Naive B cell (primary cell): ENCODE data around the gene RNF187. TPM values are rescaled to one million over a fixed set of nuclear protein-coding genes. Genes with fewer than 3 reads are reported as not detected.
A peak's percentile ranks its signal among the peaks of the same experiment; 100 is the strongest.

Source experiments
- ATAC-seq, 2 donors: fragments of 150-1000 bp; cut with Tn5 transposase; 2 replicates each; pipeline ENCODE4 v1.10.0; 2021; ENCODE audit warnings: low read depth in 2 of 2, mild to moderate bottlenecking in 2 of 2, moderate library complexity in 2 of 2
- DNase-seq: peaks from one replicate; pipeline ENCODE4 v3.0.0; 2022
- H3K27ac Mint-ChIP-seq, 6 donors: one replicate each; pipeline ENCODE4 v1.8.0; 2020 to 2022; ENCODE audit warnings: mild to moderate bottlenecking in 6 of 6, mixed read lengths in 6 of 6, moderate library complexity in 5 of 6, inconsistent platforms in 2 of 6
- H3K27me3 Mint-ChIP-seq, 3 donors: one replicate each; pipeline ENCODE4 v1.8.0; 2021 to 2022; ENCODE audit warnings: mixed read lengths in 3 of 3, mild to moderate bottlenecking in 1 of 3
- H3K36me3 Mint-ChIP-seq, 2 donors: one replicate each; pipeline ENCODE4 v1.8.0; 2020 to 2022; ENCODE audit warnings: mixed read lengths in 2 of 2, inconsistent platforms in 1 of 2, mild to moderate bottlenecking in 1 of 2
- H3K4me1 Mint-ChIP-seq, 3 donors: one replicate each; pipeline ENCODE4 v1.8.0; 2020 to 2022; ENCODE audit warnings: mixed read lengths in 3 of 3, inconsistent platforms in 1 of 3, mild to moderate bottlenecking in 1 of 3, moderate library complexity in 1 of 3
- H3K4me3 Mint-ChIP-seq, 8 donors: one replicate each; pipeline ENCODE4 v1.8.0; 2020 to 2022; ENCODE audit warnings: mild to moderate bottlenecking in 8 of 8, mixed read lengths in 8 of 8, moderate library complexity in 8 of 8, inconsistent platforms in 2 of 8
- H3K9me3 Mint-ChIP-seq, 7 donors: one replicate each; pipeline ENCODE4 v1.8.0; 2020 to 2022; ENCODE audit warnings: mixed read lengths in 7 of 7, mild to moderate bottlenecking in 5 of 7, inconsistent platforms in 2 of 7, moderate library complexity in 1 of 7
- polyA plus RNA-seq, 6 donors: library from polyadenylated mRNA; unstranded; fragments of 300-500 nt; fragmentation: Illumina TruSeq; gene quantifications; one replicate each; pipeline ENCODE4 v1.2.3, GENCODE V29; 2021; ENCODE audit warnings: low read depth in 6 of 6

The RNF187 gene
- polyA plus RNA-seq, 6 donors from 2014 or later, result 18.1 to 50.1 (median 28.3) TPM

GRCh38 chr1:228510803-228511413 lies 23.7 kb downstream of the RNF187 start:
- Mint-ChIP-seq H3K36me3 (no peaks in the 10 kb centered on the region), H3K27ac (peak overlapping the region in 2 of 6 donors; percentile 22 to 53), H3K4me1 (no peaks in the 10 kb centered on the region), H3K27me3 (peaks cover 15 to 47% (median 25%) of the 10 kb centered on the region in 3 donors), H3K4me3 (no peak overlapping the region), H3K9me3 (no peaks in the 10 kb centered on the region)
- ATAC-seq, result no peak
- DNase-seq, result no peak

- ATAC-seq (no peak), DNase-seq (no peak)
- no peak overlapping the region for H3K27ac Mint-ChIP-seq
- no peaks in the 10 kb centered on the region for H3K36me3 Mint-ChIP-seq
- H3K4me1 Mint-ChIP-seq, result no peaks in the 10 kb centered on the region
- H3K4me3 Mint-ChIP-seq, result no peak overlapping the region
- no peaks in the 10 kb centered on the region for H3K9me3 Mint-ChIP-seq
- H3K27me3 Mint-ChIP-seq, result peaks cover 22 to 54% (median 32%) of the 10 kb centered on the region in 3 donors
Observed at GRCh38 chr1:228511546-228512445, 24.6 kb downstream of the RNF187 start.

- no peaks in the 10 kb centered on the region for H3K36me3 Mint-ChIP-seq
- no peak overlapping the region for H3K27ac Mint-ChIP-seq
- DNase-seq (no peak), ATAC-seq (no peak)
- H3K27me3 Mint-ChIP-seq, result peaks cover 32 to 58% (median 42%) of the 10 kb centered on the region in 3 donors
- no peaks in the 10 kb centered on the region for H3K9me3 Mint-ChIP-seq
- no peak overlapping the region for H3K4me3 Mint-ChIP-seq
- no peaks in the 10 kb centered on the region for H3K4me1 Mint-ChIP-seq
Observed at GRCh38 chr1:228512781-228513198, 25.6 kb downstream of the RNF187 start.

- Mint-ChIP-seq H3K36me3 (no peaks in the 10 kb centered on the region), H3K27ac (no peak overlapping the region), H3K9me3 (no peaks in the 10 kb centered on the region), H3K27me3 (peaks cover 38 to 59% (median 48%) of the 10 kb centered on the region in 3 donors), H3K4me3 (no peak overlapping the region), H3K4me1 (no peaks in the 10 kb centered on the region)
- DNase-seq, result no peak
- no peak for ATAC-seq
Observed at GRCh38 chr1:228513236-228513900, 26.2 kb downstream of the RNF187 start.

- Mint-ChIP-seq H3K27me3 (peaks cover 42 to 52% (median 48%) of the 10 kb centered on the region in 3 donors), H3K9me3 (no peaks in the 10 kb centered on the region), H3K4me1 (no peaks in the 10 kb centered on the region), H3K27ac (no peak overlapping the region), H3K4me3 (no peak overlapping the region), H3K36me3 (no peaks in the 10 kb centered on the region)
- ATAC-seq (no peak), DNase-seq (no peak)
Observed at GRCh38 chr1:228514421-228514820, 27.2 kb downstream of the RNF187 start.

GRCh38 chr1:228515200-228515834 lies 28.1 kb downstream of the RNF187 start:
- H3K4me3 Mint-ChIP-seq, result no peak overlapping the region
- no peaks in the 10 kb centered on the region for H3K4me1 Mint-ChIP-seq
- ATAC-seq (peak; percentile 46 to 66), DNase-seq (peak; percentile 44)
- no peaks in the 10 kb centered on the region for H3K9me3 Mint-ChIP-seq
- H3K36me3 Mint-ChIP-seq, result no peaks in the 10 kb centered on the region
- H3K27me3 Mint-ChIP-seq, result peaks cover 40 to 53% (median 51%) of the 10 kb centered on the region in 3 donors
- no peak overlapping the region for H3K27ac Mint-ChIP-seq

GRCh38 chr1:228517655-228518054 lies 30.5 kb downstream of the RNF187 start:
- Mint-ChIP-seq H3K4me1 (no peaks in the 10 kb centered on the region), H3K36me3 (no peaks in the 10 kb centered on the region), H3K9me3 (peaks cover 0 to 3% (median 0%) of the 10 kb centered on the region in 7 donors), H3K27ac (no peak overlapping the region), H3K4me3 (no peak overlapping the region), H3K27me3 (peaks cover 37 to 52% (median 39%) of the 10 kb centered on the region in 3 donors)
- DNase-seq (no peak), ATAC-seq (no peak)

GRCh38 chr1:228527596-228527995 lies 40.4 kb downstream of the RNF187 start:
- Mint-ChIP-seq H3K9me3 (peaks cover 0 to 12% (median 4%) of the 10 kb centered on the region in 7 donors), H3K36me3 (peaks cover 0 to 6% of the 10 kb centered on the region in 2 donors), H3K27ac (peak overlapping the region in 1 of 6 donors; percentile 2), H3K27me3 (peaks cover 20 to 71% (median 52%) of the 10 kb centered on the region in 3 donors), H3K4me3 (no peak overlapping the region), H3K4me1 (peaks cover 0 to 3% (median 0%) of the 10 kb centered on the region in 3 donors)
- no peak for DNase-seq
- ATAC-seq, result peak; percentile 35 to 37

GRCh38 chr1:228528612-228529011 lies 41.4 kb downstream of the RNF187 start:
- H3K4me1 Mint-ChIP-seq, result peaks cover 0 to 3% (median 0%) of the 10 kb centered on the region in 3 donors
- H3K36me3 Mint-ChIP-seq, result peaks cover 0 to 2% of the 10 kb centered on the region in 2 donors
- DNase-seq, result no peak
- ATAC-seq, result no peak
- H3K4me3 Mint-ChIP-seq, result no peak overlapping the region
- H3K9me3 Mint-ChIP-seq, result peaks cover 0 to 14% (median 7%) of the 10 kb centered on the region in 7 donors
- H3K27ac Mint-ChIP-seq, result peak overlapping the region in 1 of 6 donors; percentile 49
- peaks cover 28 to 73% (median 54%) of the 10 kb centered on the region in 3 donors for H3K27me3 Mint-ChIP-seq

GRCh38 chr1:228530086-228530758 lies 43.0 kb downstream of the RNF187 start:
- Mint-ChIP-seq H3K4me3 (no peak overlapping the region), H3K36me3 (peaks cover 0 to under 1% of the 10 kb centered on the region in 2 donors), H3K27ac (no peak overlapping the region), H3K9me3 (peaks cover 0 to 20% (median 8%) of the 10 kb centered on the region in 7 donors), H3K27me3 (peaks cover 35 to 72% (median 54%) of the 10 kb centered on the region in 3 donors), H3K4me1 (peaks cover 0 to 3% (median 0%) of the 10 kb centered on the region in 3 donors)
- no peak for DNase-seq
- no peak for ATAC-seq

- H3K27ac Mint-ChIP-seq, result no peak overlapping the region
- peaks cover 5 to 29% (median 13%) of the 10 kb centered on the region in 7 donors for H3K9me3 Mint-ChIP-seq
- H3K36me3 Mint-ChIP-seq, result peaks cover 0 to 10% of the 10 kb centered on the region in 2 donors
- no peak for ATAC-seq
- no peak overlapping the region for H3K4me3 Mint-ChIP-seq
- DNase-seq, result no peak
- H3K27me3 Mint-ChIP-seq, result peaks cover 38 to 73% (median 57%) of the 10 kb centered on the region in 3 donors
- H3K4me1 Mint-ChIP-seq, result peaks cover 0 to 3% (median 0%) of the 10 kb centered on the region in 3 donors
Observed at GRCh38 chr1:228530951-228531731, 44.0 kb downstream of the RNF187 start.

GRCh38 chr1:228538831-228539230 lies 51.6 kb downstream of the RNF187 start:
- Mint-ChIP-seq H3K4me1 (no peaks in the 10 kb centered on the region), H3K27ac (no peak overlapping the region), H3K27me3 (peaks cover 30 to 94% (median 85%) of the 10 kb centered on the region in 3 donors), H3K36me3 (peaks cover 0 to 17% of the 10 kb centered on the region in 2 donors), H3K4me3 (no peak overlapping the region), H3K9me3 (peaks cover 10 to 42% (median 32%) of the 10 kb centered on the region in 7 donors)
- no peak for DNase-seq
- no peak for ATAC-seq
